H1 (cell line): Measurements from ENCODE around the gene CDKL5. TPM values are rescaled to one million over a fixed set of nuclear protein-coding genes. Genes with fewer than 3 reads are reported as not detected.

Experiments
- CTCF ChIA-PET: fragments of 300-600 bp; sonication (Branson Sonifier 250); formaldehyde crosslinking; loops from one replicate; lab custom pipeline; 2021; ENCODE audit not compliant: partially characterized antibody; lab: Charles Lee
- POLR2A ChIA-PET: fragments of 300-600 bp; sonication (Branson Sonifier 250); formaldehyde crosslinking; loops from one replicate; lab custom pipeline; 2021; ENCODE audit warnings: inconsistent platforms; ENCODE audit not compliant: partially characterized antibody; lab: Charles Lee
- DNase-seq, 2 experiments: peaks; one replicate each; pipeline versions ENCODE4 v3.0.0 to v3.0.0-alpha.2; 2010 to 2022; ENCODE audit warnings: low spot score in 2 of 2, low read depth in 1 of 2, mixed read lengths in 1 of 2
- FAIRE-seq: peaks from 2 replicates; lab custom pipeline; 2011; peaks lifted over from hg19 to GRCh38; lab: Jason Lieb, UNC
- H2AFZ ChIP-seq: 2 replicates; pipeline ENCODE4 v1.8.1; 2012; ENCODE audit warnings: low read length, inconsistent platforms
- H2AK5ac ChIP-seq: 2 replicates; pipeline ENCODE4 v1.6.1; 2013; ENCODE audit warnings: low read depth, low read length
- H2BK120ac ChIP-seq: replicated peaks from 2 replicates; pipeline ENCODE3; 2013; ENCODE audit warnings: low read depth, low read length, inconsistent platforms
- H2BK12ac ChIP-seq: 2 replicates; pipeline ENCODE4 v1.6.1; 2013; ENCODE audit warnings: low read depth, low read length
- H2BK15ac ChIP-seq: 2 replicates; pipeline ENCODE4 v1.6.1; 2013; ENCODE audit warnings: low read length
- H2BK20ac ChIP-seq: 2 replicates; pipeline ENCODE4 v1.6.1; 2013; ENCODE audit warnings: low read length
- H2BK5ac ChIP-seq: 2 replicates; pipeline ENCODE4 v1.6.1; 2013; ENCODE audit warnings: low read depth, low read length
- H3K14ac ChIP-seq: 2 replicates; pipeline ENCODE4 v1.6.1; 2013; ENCODE audit warnings: inconsistent platforms; ENCODE audit not compliant: insufficient read length
- H3K18ac ChIP-seq: 2 replicates; pipeline ENCODE4 v1.6.1; 2013; ENCODE audit warnings: low read length; ENCODE audit errors: extremely low read depth
- H3K23ac ChIP-seq: 2 replicates; pipeline ENCODE4 v1.6.1; 2013; ENCODE audit warnings: inconsistent platforms; ENCODE audit not compliant: insufficient read length
- H3K23me2 ChIP-seq: 2 replicates; pipeline ENCODE4 v1.6.1; 2013; ENCODE audit warnings: low read depth, low read length
- H3K27ac ChIP-seq: 2 replicates; pipeline ENCODE4 v1.6.1; 2011; ENCODE audit warnings: low read depth, low read length, inconsistent platforms
- H3K27me3 ChIP-seq, 4 experiments: replicated peaks in 1 of 4; 1 replicate in 1 of 4; 2 replicates in 3 of 4; pipeline versions ENCODE4 v1.6.1 to v1.8.1; 2011 to 2013; ENCODE audit warnings: low read length in 3 of 4, mild to moderate bottlenecking in 3 of 4, inconsistent platforms in 2 of 4, mixed read lengths in 2 of 4, moderate library complexity in 1 of 4; ENCODE audit not compliant: control insufficient read depth in 3 of 4, insufficient read depth in 3 of 4; ENCODE audit errors: extremely low read depth in 1 of 4
- H3K36me3 ChIP-seq, 4 experiments: 2 replicates each; pipeline versions ENCODE4 v1.6.1 to v1.8.1; 2011 to 2013; ENCODE audit warnings: mild to moderate bottlenecking in 4 of 4, low read length in 3 of 4, moderate library complexity in 2 of 4, control low read depth in 1 of 4, inconsistent platforms in 1 of 4; ENCODE audit not compliant: insufficient read depth in 4 of 4, control insufficient read depth in 2 of 4
- H3K4ac ChIP-seq: replicated peaks from 2 replicates; pipeline ENCODE3; 2013; ENCODE audit warnings: low read length, low read depth, mixed read lengths, inconsistent platforms; ENCODE audit not compliant: insufficient read length
- H3K4me1 ChIP-seq, 4 experiments: replicated peaks in 1 of 4; 1 replicate in 1 of 4; 2 replicates in 3 of 4; pipeline versions ENCODE4 v1.6.1 to v1.8.1; 2011 to 2013; ENCODE audit warnings: low read length in 3 of 4, inconsistent platforms in 2 of 4, mixed read lengths in 1 of 4; ENCODE audit not compliant: insufficient read depth in 4 of 4, control insufficient read depth in 3 of 4
- H3K4me2 ChIP-seq, 2 experiments: 2 replicates each; pipeline versions ENCODE4 v1.6.1 to v1.8.1; 2011 to 2013; ENCODE audit warnings: low read depth in 2 of 2, low read length in 2 of 2, control low read depth in 1 of 2, inconsistent platforms in 1 of 2, mild to moderate bottlenecking in 1 of 2; ENCODE audit not compliant: insufficient read depth in 1 of 2
- H3K4me3 ChIP-seq, 4 experiments: fragments of 200-600, 300-600 bp in 1 of 4; sonication (generic), shearing (Covaris generic), sonication (Bioruptor Twin) in 1 of 4; 2 replicates each; pipeline versions ENCODE4 v1.5.1 to v1.8.1; 2011 to 2016; ENCODE audit warnings: low read length in 4 of 4, low read depth in 3 of 4, control low read depth in 2 of 4, inconsistent platforms in 2 of 4, mild to moderate bottlenecking in 2 of 4, mixed read lengths in 1 of 4, moderate library complexity in 1 of 4; ENCODE audit not compliant: insufficient read depth in 2 of 4; ENCODE audit errors: extremely low read depth in 1 of 4
- H3K56ac ChIP-seq: replicated peaks from 2 replicates; pipeline ENCODE3; 2013; ENCODE audit warnings: low read depth, mild to moderate bottlenecking, mixed read lengths, low read length, inconsistent platforms; ENCODE audit not compliant: insufficient read length
- H3K79me1 ChIP-seq: 2 replicates; pipeline ENCODE4 v1.6.1; 2013; ENCODE audit warnings: low read depth, low read length, control low read depth
- H3K79me2 ChIP-seq, 2 experiments: 2 replicates each; pipeline versions ENCODE4 v1.6.1 to v1.8.1; 2012 to 2013; ENCODE audit warnings: low read length in 2 of 2, mild to moderate bottlenecking in 2 of 2, inconsistent platforms in 1 of 2; ENCODE audit not compliant: insufficient read depth in 2 of 2, control insufficient read depth in 1 of 2
- H3K9ac ChIP-seq, 4 experiments: replicated peaks in 1 of 4; 1 replicate in 1 of 4; 2 replicates in 3 of 4; pipeline versions ENCODE4 v1.6.1 to v1.8.1; 2011 to 2013; ENCODE audit warnings: low read depth in 3 of 4, low read length in 3 of 4, control low read depth in 2 of 4, mild to moderate bottlenecking in 2 of 4, moderate library complexity in 2 of 4, inconsistent platforms in 1 of 4; ENCODE audit errors: extremely low read depth in 1 of 4
- H3K9me3 ChIP-seq, 2 experiments: 2 replicates each; pipeline versions ENCODE4 v1.6.1 to v1.8.1; 2012 to 2013; ENCODE audit warnings: mild to moderate bottlenecking in 2 of 2, moderate library complexity in 2 of 2, control low read depth in 1 of 2, inconsistent platforms in 1 of 2, low read depth in 1 of 2, low read length in 1 of 2, mixed read lengths in 1 of 2; ENCODE audit not compliant: insufficient read depth in 2 of 2
- H4K20me1 ChIP-seq, 2 experiments: replicated peaks in 1 of 2; 2 replicates each; pipeline versions ENCODE3 to v1.8.1; 2011 to 2013; ENCODE audit warnings: inconsistent platforms in 2 of 2, low read length in 2 of 2, mild to moderate bottlenecking in 1 of 2; ENCODE audit not compliant: insufficient read depth in 2 of 2, control insufficient read depth in 1 of 2
- H4K5ac ChIP-seq: 2 replicates; pipeline ENCODE4 v1.6.1; 2013; ENCODE audit warnings: low read length, low read depth, mixed read lengths, inconsistent platforms; ENCODE audit not compliant: insufficient read length
- H4K8ac ChIP-seq: 2 replicates; pipeline ENCODE4 v1.8.0; 2013; ENCODE audit warnings: mild to moderate bottlenecking, moderate library complexity, low read length, inconsistent platforms; ENCODE audit not compliant: insufficient read depth; ENCODE audit errors: extremely low read depth
- H4K91ac ChIP-seq: replicated peaks from 2 replicates; pipeline ENCODE3; 2013; ENCODE audit warnings: low read length, mixed read lengths, inconsistent platforms; ENCODE audit not compliant: insufficient read length
- KDM1A ChIP-seq: fragments of 200-600, 300-600 bp; sonication (generic); IDR thresholded peaks from 2 replicates; pipeline ENCODE4 v1.7.1; 2016; ENCODE audit warnings: mild to moderate bottlenecking, low read length, borderline replicate concordance
- KDM5A ChIP-seq: fragments of 200-600 bp; IDR thresholded peaks from 2 replicates; pipeline ENCODE4 v1.7.1; 2012; ENCODE audit warnings: mild to moderate bottlenecking, low read length, inconsistent platforms, mixed read lengths
- MAFK ChIP-seq: IDR thresholded peaks from 2 replicates; pipeline ENCODE4 v1.6.1; 2012; ENCODE audit warnings: low read depth, mild to moderate bottlenecking, improper control_type of control experiment, low read length
- POU5F1 ChIP-seq: IDR thresholded peaks from 2 replicates; pipeline ENCODE4 v1.6.1; 2011; ENCODE audit warnings: low read depth, mild to moderate bottlenecking, low read length, moderate library complexity
- RBBP5 ChIP-seq: IDR thresholded peaks from 2 replicates; pipeline ENCODE4 v1.7.1; 2012; ENCODE audit warnings: low read depth, mild to moderate bottlenecking, inconsistent platforms, low read length, moderate library complexity, borderline replicate concordance
- SIN3A ChIP-seq, 2 experiments: IDR thresholded peaks in 1 of 2; conservative IDR thresholded peaks in 1 of 2; 2 replicates each; pipeline ENCODE4 v1.6.1; 2011 to 2012; ENCODE audit warnings: low read length in 2 of 2, improper control_type of control experiment in 1 of 2, low read depth in 1 of 2, mild to moderate bottlenecking in 1 of 2
- TBP ChIP-seq: IDR thresholded peaks from 2 replicates; pipeline ENCODE4 v1.6.1; 2011; ENCODE audit warnings: low read depth, low read length, improper control_type of control experiment
- TEAD4 ChIP-seq: IDR thresholded peaks from 2 replicates; pipeline ENCODE4 v1.6.1; 2012; ENCODE audit warnings: low read depth, low read length, inconsistent platforms, mixed read lengths
- WGBS, 2 experiments: shearing (Covaris generic) in 1 of 2; methylation state at CpG; one replicate each; pipeline versions ENCODE4 v1.1.6 to v1.1.7; 2013 to 2015; ENCODE audit warnings: low lambda C conversion rate in 2 of 2, mixed read lengths in 2 of 2, inconsistent platforms in 1 of 2, low coverage in 1 of 2, missing lambda C conversion rate in 1 of 2; ENCODE audit not compliant: insufficient replicate concordance in 2 of 2, insufficient coverage in 1 of 2, insufficient read length in 1 of 2; ENCODE audit errors: extremely low coverage in 1 of 2, missing lambda C conversion rate in 1 of 2; 5-methylcytosine and 5-hydroxymethylcytosine counted together
- polyA plus RNA-seq, 7 experiments: library from polyadenylated mRNA; depleted of rRNA in 3 of 7; stranded (reverse) in 5 of 7; unstranded in 2 of 7; fragments of >200 nt in 5 of 7; fragments of 200-250 nt in 2 of 7; gene quantifications; 1 replicate in 5 of 7; 2 replicates in 1 of 7; 4 replicates in 1 of 7; pipeline versions ENCODE4 v1.2.1 to v1.2.3, GENCODE V29; 2011 to 2013; ENCODE audit warnings: missing spikeins in 2 of 7, mixed read lengths in 2 of 7
- total RNA-seq: library from RNA; stranded (reverse); fragmentation: NEBNext Ultra II Directional; extraction: Animal tissue kit (Norgen Biotek cat#: 25700); gene quantifications from 2 replicates; pipeline ENCODE4 v1.2.1, GENCODE V29; 2021

CDKL5 gene
- total and polyA plus RNA-seq, 2 of the 8 experiments (the other 6 are each of a cell fraction or from before 2014, with no cell fraction given), result 5.5 to 15.6 TPM

GRCh38 chrX:18674788-18675735, 249.7 kb downstream of the CDKL5 start:
- DNase-seq, result peak; percentile 21 to 79
- H3K4me2 ChIP-seq, result peak overlapping the region; percentile 42 to 59; a peak in 3 of 4 replicates
- H3K79me1 ChIP-seq, result no peaks in the 10 kb centered on the region
- no peak overlapping the region for H3K23ac ChIP-seq
- H2BK12ac ChIP-seq, result no peak overlapping the region
- H2BK15ac ChIP-seq, result no peak overlapping the region
- H3K79me2 ChIP-seq, result no peaks in the 10 kb centered on the region
- H3K9me3 ChIP-seq, result no peaks in the 10 kb centered on the region
- peaks cover 2% of the 10 kb centered on the region; the same call in 1 of the 2 replicates for H3K23me2 ChIP-seq
- H3K27ac ChIP-seq, result no peak overlapping the region
- no peak overlapping the region; the same call in 1 of the 2 replicates for H3K18ac ChIP-seq
- peak; percentile 92 for FAIRE-seq
- ChIA-PET POLR2A (interaction anchor here (0.6 kb wide), 1 partner anchor 363 kb away, joined by 3 read pairs; no protein-coding TSS in a partner anchor), CTCF (interaction anchor here (1.6 to 3.5 kb wide), 5 partner anchors 12 to 212 kb away, joined by 3 to 14 read pairs (median 10); partner anchors contain the start of gene PPEF1)
- H2BK5ac ChIP-seq, result no peak overlapping the region
- H3K56ac ChIP-seq, result no peak overlapping the region
- no peak overlapping the region for H4K91ac ChIP-seq
- no peaks in the 10 kb centered on the region for H3K36me3 ChIP-seq
- peak overlapping the region; percentile 48 to 73 (median 59) for H3K4me3 ChIP-seq
- H4K20me1 ChIP-seq, result no peaks in the 10 kb centered on the region
- H3K9ac ChIP-seq, result peak overlapping the region in 2 of 4 experiments; percentile 48 to 68; a peak in 4 of 7 replicates
- no peak overlapping the region for H3K4ac ChIP-seq
- H2AFZ ChIP-seq, result no peak overlapping the region
- WGBS, 2 experiments, result 3% methylated on average over 15 of the region's 74 CpGs; no CpG with 5 or more reads in 1 of the 2 experiments
- no peaks in the 10 kb centered on the region; a peak in 1 of 7 replicates for H3K4me1 ChIP-seq
- H4K5ac ChIP-seq, result no peak overlapping the region
- H2AK5ac ChIP-seq, result no peak overlapping the region
- peak overlapping the region; percentile 89 for H4K8ac ChIP-seq
- H3K14ac ChIP-seq, result no peak overlapping the region
- no peak overlapping the region for H2BK20ac ChIP-seq
- no peaks in the 10 kb centered on the region; a peak in 1 of 7 replicates for H3K27me3 ChIP-seq
- H2BK120ac ChIP-seq, result no peak overlapping the region
- TF ChIP-seq KDM5A (no peak), POU5F1 (no peak), TBP (peak; percentile 99), KDM1A (peak; percentile 68; the same call in 1 of the 2 replicates), TEAD4 (no peak), MAFK (peak; percentile 69; the same call in 1 of the 2 replicates), SIN3A (conservative IDR thresholded peaks at IDR 0.05 in 1 of 2, IDR thresholded peaks at IDR 0.05 in 1 of 2; ENCODE audit: low read depth in 1 of 2, low read length in 2 of 2) (0 out of 4 replicates have a peak, but pooled peaks of 1 of the 2 experiments have one; percentile 23), RBBP5 (peak; percentile 100)
